ENCODE measurements around the gene LRP5. TPM values are rescaled to one million over a fixed set of nuclear protein-coding genes. Genes with fewer than 3 reads are reported as not detected.

LRP5 gene
- total RNA-seq, 1 experiment from 2014 or later, result 48.8 TPM

GRCh38 chr11:68438658-68439259, 126.4 kb downstream of the LRP5 start (continued):
- TF ChIP-seq ZMAT4 (CRISPR knock-in tag; IDR thresholded peaks at IDR 0.05), result no peak
- no peak for TF ChIP-seq AFF4 (CRISPR knock-in tag; IDR thresholded peaks at IDR 0.05; ENCODE audit: borderline replicate concordance)
- no peak for TF ChIP-seq CREB1 (CRISPR knock-in tag; IDR thresholded peaks at IDR 0.05)
- TF ChIP-seq ZNF416 (CRISPR knock-in tag; IDR thresholded peaks at IDR 0.05), result no peak
- TF ChIP-seq ZNF671 (CRISPR knock-in tag; IDR thresholded peaks at IDR 0.05), result no peak
- TF ChIP-seq FOXP4 (CRISPR knock-in tag; IDR thresholded peaks at IDR 0.05), result no peak

GRCh38 chr11:68439355-68440065, 127.1 kb downstream of the LRP5 start:
- POLR2A ChIA-PET, result interaction anchor here (1.2 kb wide), 1 partner anchor 20 kb away, joined by 4 read pairs; no protein-coding TSS in a partner anchor

GRCh38 chr11:68440224-68440623, 127.8 kb downstream of the LRP5 start:
- H3K27ac Mint-ChIP-seq, result peak overlapping the region; percentile 53; the same call in 1 of the 2 replicates
- TF ChIP-seq ZNF423 (CRISPR knock-in tag; IDR thresholded peaks at IDR 0.05) (peak; percentile 46; the same call in 1 of the 2 replicates), AR (CRISPR knock-in tag; IDR thresholded peaks at IDR 0.05) (no peak)
- no peaks in the 10 kb centered on the region for H3K27me3 Mint-ChIP-seq (ENCODE audit: low read depth)
- H3K9me3 Mint-ChIP-seq, result no peaks in the 10 kb centered on the region
- ChIA-PET POLR2A (interaction anchor here (1.2 kb wide), 1 partner anchor 20 kb away, joined by 4 read pairs; no protein-coding TSS in a partner anchor), CTCF (interaction anchor here (0.7 to 1.9 kb wide), 4 partner anchors 14 to 183 kb away, joined by 3 to 5 read pairs (median 4); no protein-coding TSS in a partner anchor)
- no peak overlapping the region for H3K4me3 Mint-ChIP-seq
- DNase-seq (ENCODE audit: low spot score) (no peak), ATAC-seq (no peak; the same call in 1 of the 2 replicates)
- H3K36me3 Mint-ChIP-seq, result peaks cover 14% of the 10 kb centered on the region
- peaks cover 18% of the 10 kb centered on the region for H3K4me1 Mint-ChIP-seq

More at GRCh38 chr11:68439355-68440065, 127.1 kb downstream of the LRP5 start:
- ATAC-seq, result peak; percentile 73
- no peaks in the 10 kb centered on the region for H3K27me3 Mint-ChIP-seq (ENCODE audit: low read depth)
- no peak for DNase-seq (ENCODE audit: low spot score)
- CTCF ChIA-PET, result interaction anchor here (0.7 to 1.9 kb wide), 4 partner anchors 10 to 182 kb away, joined by 3 to 5 read pairs (median 5); no protein-coding TSS in a partner anchor
- H3K27ac Mint-ChIP-seq, result no peak overlapping the region
- peaks cover 18% of the 10 kb centered on the region for H3K4me1 Mint-ChIP-seq
- H3K9me3 Mint-ChIP-seq, result no peaks in the 10 kb centered on the region
- no peak overlapping the region for H3K4me3 Mint-ChIP-seq
- H3K36me3 Mint-ChIP-seq, result peaks cover 14% of the 10 kb centered on the region
- no peak for TF ChIP-seq NFYB (CRISPR knock-in tag; conservative IDR thresholded peaks at IDR 0.05; ENCODE audit: low read depth)
- peak; percentile 24; the same call in 1 of the 2 replicates for TF ChIP-seq ZNF121 (CRISPR knock-in tag; IDR thresholded peaks at IDR 0.05)

Measured in WTC11 (cell line).